Measurements from ENCODE around the gene GOLPH3.

DNA sequence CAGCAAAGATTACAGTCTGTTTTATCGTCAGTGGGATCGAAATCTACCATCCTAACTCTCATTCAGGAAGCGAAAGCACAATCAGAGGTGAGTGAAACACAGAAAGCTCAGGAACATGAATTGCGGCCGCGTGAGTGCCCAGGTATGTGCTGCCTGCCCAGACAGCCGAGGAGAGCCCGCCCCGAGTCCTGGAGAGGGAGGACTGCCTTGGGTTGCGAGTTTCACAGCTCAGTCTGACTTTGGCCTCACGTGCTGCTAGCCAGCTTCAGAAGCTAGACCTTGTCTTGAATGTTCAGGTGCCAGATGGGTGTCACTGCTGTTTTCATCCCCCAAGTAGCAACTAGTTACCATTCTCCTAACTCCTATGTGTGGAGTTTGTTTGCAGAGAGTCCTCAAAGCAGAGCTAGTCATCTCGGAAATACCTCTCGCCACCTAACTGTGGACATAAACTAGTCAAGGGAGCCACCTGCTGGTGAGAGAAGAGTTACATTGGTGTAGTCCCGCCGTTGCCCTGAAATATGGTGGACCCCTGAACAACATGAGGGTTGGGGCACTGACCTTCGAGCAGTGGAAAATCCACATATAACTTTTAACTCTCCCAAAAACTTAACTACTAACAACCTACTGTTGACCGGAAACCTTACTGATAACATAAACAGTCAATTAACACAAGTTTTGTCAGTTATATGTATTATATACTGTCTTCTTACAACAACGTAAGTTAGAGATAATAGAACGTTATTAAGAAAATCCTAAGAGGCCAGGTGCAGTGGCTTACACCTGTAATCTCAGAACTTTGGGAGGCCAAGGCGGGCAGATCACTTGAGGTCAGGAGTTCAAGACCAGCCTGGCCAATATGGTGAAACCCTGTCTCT, 80.9 kb downstream of the GOLPH3 start:
- TF ChIP-seq CREB1 (IDR thresholded peaks at IDR 0.05; ENCODE audit: low read depth) (no peak), EGR1 (IDR thresholded peaks at IDR 0.05) (no peak), TAF1 (IDR thresholded peaks at IDR 0.05; ENCODE audit: low read depth) (no peak), YY1 (IDR thresholded peaks at IDR 0.05; ENCODE audit: low read depth) (no peak), ZBTB7A (IDR thresholded peaks at IDR 0.05; ENCODE audit: low read depth) (no peak), EP300 (IDR thresholded peaks at IDR 0.05; ENCODE audit: borderline replicate concordance) (no peak), RAD21 (IDR thresholded peaks at IDR 0.05; ENCODE audit: low read depth) (peak; percentile 76)
- TF ChIP-seq, protein P1, sequence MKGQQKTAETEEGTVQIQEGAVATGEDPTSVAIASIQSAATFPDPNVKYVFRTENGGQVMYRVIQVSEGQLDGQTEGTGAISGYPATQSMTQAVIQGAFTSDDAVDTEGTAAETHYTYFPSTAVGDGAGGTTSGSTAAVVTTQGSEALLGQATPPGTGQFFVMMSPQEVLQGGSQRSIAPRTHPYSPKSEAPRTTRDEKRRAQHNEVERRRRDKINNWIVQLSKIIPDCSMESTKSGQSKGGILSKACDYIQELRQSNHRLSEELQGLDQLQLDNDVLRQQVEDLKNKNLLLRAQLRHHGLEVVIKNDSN (IDR thresholded peaks at IDR 0.05), result no peak

Data from Ishikawa (cell line).